HEK293 (cell line): ENCODE measurements around the gene MVB12B.

Experiments
- CTCF ChIA-PET: fragments of 350-600 bp; formaldehyde crosslinking; extraction: SDS; loops from one replicate; lab custom pipeline; 2021; ENCODE audit warnings: antibody characterized with exemption; lab: Yijun Ruan, JAX
- POLR2A ChIA-PET: fragments of 300-600 bp; formaldehyde crosslinking; extraction: SDS; loops from one replicate; lab custom pipeline; 2020; ENCODE audit warnings: antibody characterized with exemption, inconsistent platforms; lab: Yijun Ruan, JAX
- H3K27ac ChIP-seq: fragments of 200-500 bp; sonication (Bioruptor generic); 2 replicates; pipeline ENCODE4 v1.5.1; 2014; ENCODE audit warnings: low read depth, low read length, control low read depth, inconsistent platforms; ENCODE audit errors: extremely low read depth
- H3K36me3 ChIP-seq, 2 experiments: fragments of 200-500 bp in 1 of 2; sonication (Bioruptor generic) in 1 of 2; 1 replicate in 1 of 2; 2 replicates in 1 of 2; pipeline ENCODE4 v1.5.1; 2014 to 2017; ENCODE audit warnings: inconsistent platforms in 2 of 2, low read length in 2 of 2; ENCODE audit not compliant: control insufficient read depth in 2 of 2, insufficient read depth in 1 of 2
- H3K4me1 ChIP-seq: fragments of 200-500 bp; sonication (Bioruptor generic); 2 replicates; pipeline ENCODE4 v1.5.1; 2014; ENCODE audit warnings: mild to moderate bottlenecking, low read length, inconsistent platforms; ENCODE audit not compliant: control insufficient read depth, insufficient read depth
- H3K4me3 ChIP-seq: 2 replicates; pipeline ENCODE4 v1.5.1; 2011; ENCODE audit warnings: low read depth, mild to moderate bottlenecking, control low read depth, low read length, moderate library complexity
- H3K9me3 ChIP-seq: fragments of 200-500 bp; sonication (Bioruptor generic); 2 replicates; pipeline ENCODE4 v1.5.1; 2014; ENCODE audit warnings: low read depth, low read length, inconsistent platforms; ENCODE audit not compliant: control insufficient read depth, insufficient read depth
- AEBP2 ChIP-seq: fragments of 450-650 bp; formaldehyde crosslinking; IDR thresholded peaks from 2 replicates; pipeline ENCODE4 v1.5.1; 2016; ENCODE audit warnings: missing biosample characterization, missing genetic modification characterization, borderline replicate concordance
- KLF10 ChIP-seq: fragments of 450-650 bp; IDR thresholded peaks from 2 replicates; pipeline ENCODE4 v1.5.1; 2018; ENCODE audit warnings: missing biosample characterization, mild to moderate bottlenecking, missing genetic modification characterization
- KLF8 ChIP-seq: fragments of 450-650 bp; formaldehyde crosslinking; IDR thresholded peaks from 2 replicates; pipeline ENCODE4 v1.5.1; 2016; ENCODE audit warnings: missing biosample characterization, missing genetic modification characterization
- YY1 ChIP-seq: fragments of 450-650 bp; formaldehyde crosslinking; IDR thresholded peaks from 2 replicates; pipeline ENCODE4 v1.5.1; 2018; ENCODE audit warnings: missing biosample characterization, missing genetic modification characterization
- ZBTB44 ChIP-seq: fragments of 450-650 bp; IDR thresholded peaks from 2 replicates; pipeline ENCODE4 v1.5.1; 2018; ENCODE audit warnings: missing biosample characterization, mild to moderate bottlenecking, missing genetic modification characterization
- ZNF10 ChIP-seq: fragments of 450-650 bp; formaldehyde crosslinking; IDR thresholded peaks from 2 replicates; pipeline ENCODE4 v1.5.1; 2017; ENCODE audit warnings: missing biosample characterization, missing genetic modification characterization
- ZNF132 ChIP-seq: fragments of 450-650 bp; formaldehyde crosslinking; IDR thresholded peaks from 2 replicates; pipeline ENCODE4 v1.5.1; 2017; ENCODE audit warnings: missing biosample characterization, missing genetic modification characterization, borderline replicate concordance
- ZNF146 ChIP-seq: fragments of 450-650 bp; formaldehyde crosslinking; IDR thresholded peaks from 2 replicates; pipeline ENCODE4 v1.5.1; 2016; ENCODE audit warnings: missing biosample characterization, missing genetic modification characterization
- ZNF202 ChIP-seq: fragments of 450-650 bp; formaldehyde crosslinking; IDR thresholded peaks from 2 replicates; pipeline ENCODE4 v1.5.1; 2016; ENCODE audit warnings: missing biosample characterization, missing genetic modification characterization, borderline replicate concordance
- ZNF211 ChIP-seq: fragments of 450-650 bp; formaldehyde crosslinking; IDR thresholded peaks from 2 replicates; pipeline ENCODE4 v1.5.1; 2016; ENCODE audit warnings: low read depth, missing biosample characterization, missing genetic modification characterization
- ZNF214 ChIP-seq: fragments of 450-650 bp; formaldehyde crosslinking; IDR thresholded peaks from 2 replicates; pipeline ENCODE4 v1.5.1; 2017; ENCODE audit warnings: missing biosample characterization, mild to moderate bottlenecking, missing genetic modification characterization, borderline replicate concordance
- ZNF23 ChIP-seq: fragments of 450-650 bp; formaldehyde crosslinking; IDR thresholded peaks from 2 replicates; pipeline ENCODE4 v1.5.1; 2016; ENCODE audit warnings: missing biosample characterization, missing genetic modification characterization, borderline replicate concordance
- ZNF239 ChIP-seq: fragments of 450-650 bp; formaldehyde crosslinking; IDR thresholded peaks from 2 replicates; pipeline ENCODE4 v1.5.1; 2016; ENCODE audit warnings: missing biosample characterization, missing genetic modification characterization
- ZNF266 ChIP-seq: fragments of 450-650 bp; formaldehyde crosslinking; IDR thresholded peaks from 2 replicates; pipeline ENCODE4 v1.5.1; 2016; ENCODE audit warnings: missing biosample characterization, missing genetic modification characterization, low read depth
- ZNF354C ChIP-seq: fragments of 450-650 bp; formaldehyde crosslinking; IDR thresholded peaks from 2 replicates; pipeline ENCODE4 v1.5.1; 2016; ENCODE audit warnings: missing biosample characterization, missing genetic modification characterization, low read depth, borderline replicate concordance
- ZNF416 ChIP-seq: fragments of 450-650 bp; formaldehyde crosslinking; IDR thresholded peaks from 2 replicates; pipeline ENCODE4 v1.5.1; 2016; ENCODE audit warnings: missing biosample characterization, missing genetic modification characterization
- ZNF449 ChIP-seq: fragments of 450-650 bp; formaldehyde crosslinking; IDR thresholded peaks from 2 replicates; pipeline ENCODE4 v1.5.1; 2017; ENCODE audit warnings: missing biosample characterization, mild to moderate bottlenecking, missing genetic modification characterization, moderate library complexity
- ZNF514 ChIP-seq: fragments of 450-650 bp; formaldehyde crosslinking; IDR thresholded peaks from 2 replicates; pipeline ENCODE4 v1.5.1; 2016; ENCODE audit warnings: missing biosample characterization, missing genetic modification characterization
- ZNF596 ChIP-seq: fragments of 450-650 bp; IDR thresholded peaks from 2 replicates; pipeline ENCODE4 v1.5.0; 2018; ENCODE audit warnings: missing biosample characterization, mild to moderate bottlenecking, missing genetic modification characterization, moderate library complexity
- ZNF660 ChIP-seq: fragments of 450-650 bp; IDR thresholded peaks from 2 replicates; pipeline ENCODE4 v1.5.1; 2018; ENCODE audit warnings: missing biosample characterization, mild to moderate bottlenecking, missing genetic modification characterization
- ZNF777 ChIP-seq: fragments of 450-650 bp; formaldehyde crosslinking; IDR thresholded peaks from 2 replicates; pipeline ENCODE4 v1.5.1; 2017; ENCODE audit warnings: missing biosample characterization, missing genetic modification characterization, borderline replicate concordance
- ZNF792 ChIP-seq: fragments of 450-650 bp; formaldehyde crosslinking; IDR thresholded peaks from 2 replicates; pipeline ENCODE4 v1.5.1; 2016; ENCODE audit warnings: missing biosample characterization, missing genetic modification characterization
- ZSCAN23 ChIP-seq: fragments of 450-650 bp; formaldehyde crosslinking; IDR thresholded peaks from 2 replicates; pipeline ENCODE4 v1.5.1; 2016; ENCODE audit warnings: missing biosample characterization, missing genetic modification characterization
- TF ChIP-seq, protein P1 (sequence below): fragments of 450-650 bp; formaldehyde crosslinking; IDR thresholded peaks from 2 replicates; pipeline ENCODE4 v1.5.1; 2016; ENCODE audit warnings: missing biosample characterization, missing genetic modification characterization
- TF ChIP-seq, protein P2 (sequence below): fragments of 450-650 bp; formaldehyde crosslinking; IDR thresholded peaks from 2 replicates; pipeline ENCODE4 v1.5.1; 2017; ENCODE audit warnings: missing biosample characterization, missing genetic modification characterization

MVB12B gene

DNA sequence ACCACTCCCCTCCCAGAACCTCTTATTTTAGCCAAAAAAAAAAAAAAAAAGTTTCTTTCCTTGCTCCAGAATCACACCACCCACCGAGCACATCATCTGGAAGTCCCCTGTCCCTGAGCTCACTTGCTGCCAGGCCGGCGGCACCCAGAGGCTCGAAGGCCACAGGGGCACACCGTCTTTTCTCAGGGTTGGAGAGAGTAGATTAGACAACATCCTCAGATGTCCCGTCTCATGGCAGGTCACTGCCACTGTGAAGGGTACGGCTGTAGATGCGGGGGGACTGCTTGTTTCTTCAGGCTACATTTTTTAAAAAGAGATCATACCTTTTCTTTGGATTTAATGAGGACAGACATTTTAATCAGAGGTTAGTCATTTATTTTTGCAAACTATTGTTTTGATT lies 109.0 kb downstream of the MVB12B start (continued):
- TF ChIP-seq YY1 (tag by site-specific recombination) (no peak), ZNF266 (tag by site-specific recombination) (no peak), ZNF202 (tag by site-specific recombination) (no peak), ZNF239 (tag by site-specific recombination) (no peak), ZNF214 (tag by site-specific recombination) (no peak), ZSCAN23 (tag by site-specific recombination) (no peak), ZNF354C (no peak), ZNF596 (tag by site-specific recombination) (no peak), ZNF660 (no peak)
- TF ChIP-seq, protein P1, sequence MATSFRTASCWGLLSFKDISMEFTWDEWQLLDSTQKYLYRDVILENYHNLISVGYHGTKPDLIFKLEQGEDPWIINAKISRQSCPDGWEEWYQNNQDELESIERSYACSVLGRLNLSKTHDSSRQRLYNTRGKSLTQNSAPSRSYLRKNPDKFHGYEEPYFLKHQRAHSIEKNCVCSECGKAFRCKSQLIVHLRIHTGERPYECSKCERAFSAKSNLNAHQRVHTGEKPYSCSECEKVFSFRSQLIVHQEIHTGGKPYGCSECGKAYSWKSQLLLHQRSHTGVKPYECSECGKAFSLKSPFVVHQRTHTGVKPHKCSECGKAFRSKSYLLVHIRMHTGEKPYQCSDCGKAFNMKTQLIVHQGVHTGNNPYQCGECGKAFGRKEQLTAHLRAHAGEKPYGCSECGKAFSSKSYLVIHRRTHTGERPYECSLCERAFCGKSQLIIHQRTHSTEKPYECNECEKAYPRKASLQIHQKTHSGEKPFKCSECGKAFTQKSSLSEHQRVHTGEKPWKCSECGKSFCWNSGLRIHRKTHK (tag by site-specific recombination), result no peak

- Histone ChIP-seq H3K4me3 (no peak overlapping the region), H3K9me3 (no peaks in the 10 kb centered on the region), H3K36me3 (peaks cover 0 to 4% of the 10 kb centered on the region in 2 experiments; a peak in 1 of 3 replicates), H3K4me1 (no peaks in the 10 kb centered on the region), H3K27ac (no peak overlapping the region)
- TF ChIP-seq ZBTB44 (tag by site-specific recombination) (no peak), ZNF23 (tag by site-specific recombination) (no peak), KLF10 (tag by site-specific recombination) (no peak), ZNF416 (no peak), ZNF266 (tag by site-specific recombination) (no peak), ZNF202 (tag by site-specific recombination) (no peak), AEBP2 (tag by site-specific recombination) (no peak), KLF8 (tag by site-specific recombination) (no peak), ZNF10 (tag by site-specific recombination) (no peak)
- CTCF ChIA-PET, result interaction anchor here (0.6 to 1.2 kb wide), 4 partner anchors 53 to 1174 kb away, joined by 3 to 4 read pairs (median 3); no protein-coding TSS in a partner anchor
- POLR2A ChIA-PET, result no interaction called here
Measured at GRCh38 chr9:126436545-126437267, 110.1 kb downstream of the MVB12B start.

DNA sequence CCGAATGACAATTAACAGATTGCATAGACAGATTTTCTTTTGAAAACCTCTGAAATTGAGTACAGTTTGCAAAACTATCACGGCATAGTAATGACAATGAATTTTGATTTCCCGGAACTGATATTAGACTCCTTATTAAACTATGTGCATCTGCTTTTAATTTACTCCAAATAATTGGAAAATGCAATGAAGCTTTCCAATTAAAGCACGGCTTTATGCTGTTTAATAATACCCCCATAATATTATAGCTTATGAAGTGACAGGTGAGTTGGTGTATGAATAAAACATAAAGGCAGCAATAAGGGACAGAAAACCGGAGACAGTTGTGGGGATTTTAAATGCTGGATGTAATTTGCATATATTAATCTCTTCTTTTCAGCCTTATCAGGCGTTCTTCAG lies 110.6 kb downstream of the MVB12B start:
- ChIA-PET POLR2A (no interaction called here), CTCF (interaction anchor here (0.6 to 1.2 kb wide), 3 partner anchors 39 to 54 kb away, joined by 3 to 4 read pairs (median 3); no protein-coding TSS in a partner anchor)
- peaks cover 0 to 4% of the 10 kb centered on the region in 2 experiments; a peak in 1 of 3 replicates for H3K36me3 ChIP-seq
- H3K4me3 ChIP-seq, result no peak overlapping the region
- no peaks in the 10 kb centered on the region for H3K4me1 ChIP-seq
- H3K27ac ChIP-seq, result no peak overlapping the region
- no peak for TF ChIP-seq ZNF514 (tag by site-specific recombination)
- TF ChIP-seq ZNF449 (tag by site-specific recombination), result no peak
- TF ChIP-seq ZNF777 (tag by site-specific recombination), result no peak
- TF ChIP-seq, protein P2, sequence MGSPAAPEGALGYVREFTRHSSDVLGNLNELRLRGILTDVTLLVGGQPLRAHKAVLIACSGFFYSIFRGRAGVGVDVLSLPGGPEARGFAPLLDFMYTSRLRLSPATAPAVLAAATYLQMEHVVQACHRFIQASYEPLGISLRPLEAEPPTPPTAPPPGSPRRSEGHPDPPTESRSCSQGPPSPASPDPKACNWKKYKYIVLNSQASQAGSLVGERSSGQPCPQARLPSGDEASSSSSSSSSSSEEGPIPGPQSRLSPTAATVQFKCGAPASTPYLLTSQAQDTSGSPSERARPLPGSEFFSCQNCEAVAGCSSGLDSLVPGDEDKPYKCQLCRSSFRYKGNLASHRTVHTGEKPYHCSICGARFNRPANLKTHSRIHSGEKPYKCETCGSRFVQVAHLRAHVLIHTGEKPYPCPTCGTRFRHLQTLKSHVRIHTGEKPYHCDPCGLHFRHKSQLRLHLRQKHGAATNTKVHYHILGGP (tag by site-specific recombination), result no peak
- no peak for TF ChIP-seq ZNF132 (tag by site-specific recombination)
- TF ChIP-seq ZNF211 (tag by site-specific recombination), result no peak
- TF ChIP-seq ZNF146 (tag by site-specific recombination), result no peak
- TF ChIP-seq ZNF792 (tag by site-specific recombination), result no peak
- TF ChIP-seq, all 188 proteins: peak for 0
- no peaks in the 10 kb centered on the region for H3K9me3 ChIP-seq
